Right forelimb (tissue), 1 donor: ENCODE data around the gene P2RY6.
A peak's percentile ranks its signal among the peaks of the same experiment; 100 is the strongest.
"Not testable (repeated sequence)": the region's sequence is repeated elsewhere in the genome, so short reads cannot be mapped to it uniquely, and the experiment has no call there.

Experiments used
- DNase-seq: peaks from one replicate; pipeline ENCODE4 v3.0.0-alpha.2; 2018

The P2RY6 gene

DNA sequence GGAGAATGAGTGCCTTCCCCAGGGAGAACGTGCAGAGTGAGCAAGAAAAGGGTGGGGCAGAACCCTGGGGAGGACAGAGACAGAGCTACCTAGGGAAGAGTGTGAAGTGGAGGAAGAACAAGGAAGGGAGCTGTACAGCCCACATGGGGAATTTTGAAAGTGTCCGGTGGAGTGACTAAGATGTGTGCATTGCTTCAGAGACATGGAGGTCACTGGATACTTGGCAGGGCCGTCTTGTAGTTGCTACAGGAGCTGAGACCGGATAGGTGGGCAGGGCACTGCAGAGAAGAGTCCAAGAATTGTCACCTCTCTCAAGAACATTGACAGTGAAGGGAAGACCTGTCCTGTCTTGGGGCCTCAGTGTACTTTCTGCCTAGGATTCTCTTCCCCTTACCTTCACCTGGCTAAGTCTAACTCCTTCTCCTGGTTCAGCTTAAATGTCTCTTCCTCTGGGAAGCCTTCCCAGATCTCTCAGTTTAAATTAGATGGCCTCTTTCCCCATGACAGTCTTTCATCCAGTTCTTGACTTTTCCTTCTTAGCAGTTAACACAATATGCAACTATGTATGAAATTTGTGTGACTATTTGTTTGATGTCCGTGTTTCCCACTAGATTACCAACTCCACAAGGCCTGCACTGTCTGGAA lies 9.2 kb upstream of the P2RY6 start:
- DNase-seq: peak; percentile 5

- DNase-seq: peak; percentile 17
Measured at GRCh38 chr11:73263640-73264039, 8.5 kb upstream of the P2RY6 start.

GRCh38 chr11:73265278-73265810 lies 6.8 kb upstream of the P2RY6 start:
- DNase-seq: peak; percentile 12

DNA sequence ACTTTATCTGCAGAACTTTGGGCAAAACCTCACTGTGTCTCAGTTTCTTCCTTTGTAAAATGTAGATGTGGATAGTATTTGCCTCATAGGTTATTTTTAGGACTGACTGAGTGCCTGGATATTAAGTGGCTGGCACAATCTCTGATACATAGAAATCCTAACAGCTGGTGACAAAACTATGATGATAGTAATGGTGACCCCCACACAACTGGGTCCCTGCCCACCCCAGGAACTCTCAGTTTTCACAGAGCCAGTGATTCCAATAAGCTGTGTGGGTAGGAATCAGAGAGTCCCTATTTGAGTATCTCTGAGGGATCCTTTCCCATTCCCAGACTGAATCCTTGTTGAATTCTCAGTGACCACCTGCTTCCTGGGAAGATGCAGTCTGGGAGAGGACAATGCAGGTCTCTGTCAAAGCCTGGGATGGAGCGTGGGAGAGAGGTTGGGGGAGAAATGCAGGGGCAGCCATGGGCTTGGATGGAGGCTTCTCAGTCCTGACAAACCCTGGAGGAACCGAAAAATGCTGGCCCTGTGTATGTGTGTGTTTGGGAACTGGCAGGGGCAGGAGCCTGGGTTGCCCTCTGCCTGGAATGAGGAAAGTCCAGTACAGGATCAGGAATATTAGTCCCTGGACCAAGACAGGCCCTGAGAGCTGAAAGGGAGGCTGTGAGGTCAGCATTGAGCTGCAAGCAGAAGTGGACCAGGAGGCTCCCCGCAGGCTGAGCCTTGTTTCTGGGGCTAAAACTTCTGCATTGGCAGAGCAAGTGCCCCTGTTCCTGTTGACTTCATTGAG lies 6.1 kb upstream of the P2RY6 start:
- peak; percentile 31 for DNase-seq

DNA sequence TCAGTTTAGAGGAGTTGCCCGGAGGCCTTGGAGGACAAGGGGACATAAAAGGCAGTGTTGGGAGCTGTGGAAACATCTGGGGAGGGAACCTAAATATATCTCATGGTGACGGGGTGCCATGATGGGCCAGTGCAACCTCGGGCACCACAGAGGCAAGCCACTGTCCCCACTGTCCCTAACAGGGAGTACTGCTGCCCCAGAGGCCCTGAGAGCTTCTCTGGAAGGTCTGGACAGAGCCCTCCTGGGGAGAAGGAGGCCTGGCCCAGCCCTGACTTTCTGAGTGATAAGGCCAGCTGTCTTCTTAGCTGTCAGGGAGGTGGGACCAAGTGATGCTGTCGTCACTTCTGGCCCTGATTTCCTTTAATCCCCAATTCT lies 5.5 kb upstream of the P2RY6 start:
- DNase-seq: peak; percentile 35

DNA sequence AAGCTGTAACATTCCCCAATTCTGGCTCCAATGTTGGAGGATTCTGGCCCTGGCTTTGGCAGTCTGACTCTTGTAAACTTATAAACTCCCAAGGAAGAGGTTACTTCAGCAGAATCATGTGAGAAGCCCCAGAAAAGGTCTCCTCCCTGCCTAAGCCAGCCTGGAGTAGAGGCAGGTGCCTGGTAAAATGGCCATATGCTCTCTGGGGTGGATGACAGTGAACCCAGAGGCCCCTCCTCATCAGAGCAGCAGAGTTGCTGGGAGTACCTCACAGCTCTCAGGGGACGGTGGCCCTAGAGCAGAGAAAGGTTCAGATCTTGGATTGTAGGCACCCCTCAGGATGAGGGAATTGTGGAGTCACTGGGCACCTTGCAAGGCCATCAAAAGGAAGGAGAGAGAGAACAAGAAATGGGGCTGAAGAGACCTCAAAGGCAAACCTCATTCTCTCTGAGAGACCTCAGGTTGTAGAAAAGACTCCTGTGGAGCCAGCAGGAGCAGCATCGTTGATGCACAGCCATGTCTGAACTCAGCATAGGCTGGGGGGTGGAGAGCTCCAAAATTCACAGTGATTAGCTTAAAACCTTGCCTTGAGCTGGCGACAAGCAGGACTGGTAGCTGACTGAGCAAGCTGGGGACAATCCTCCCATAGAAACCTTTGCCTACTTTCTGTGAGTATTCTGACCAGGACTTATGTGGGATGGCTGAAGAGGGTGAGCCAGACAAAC lies 4.9 kb upstream of the P2RY6 start:
- peak; percentile 19 for DNase-seq

DNA sequence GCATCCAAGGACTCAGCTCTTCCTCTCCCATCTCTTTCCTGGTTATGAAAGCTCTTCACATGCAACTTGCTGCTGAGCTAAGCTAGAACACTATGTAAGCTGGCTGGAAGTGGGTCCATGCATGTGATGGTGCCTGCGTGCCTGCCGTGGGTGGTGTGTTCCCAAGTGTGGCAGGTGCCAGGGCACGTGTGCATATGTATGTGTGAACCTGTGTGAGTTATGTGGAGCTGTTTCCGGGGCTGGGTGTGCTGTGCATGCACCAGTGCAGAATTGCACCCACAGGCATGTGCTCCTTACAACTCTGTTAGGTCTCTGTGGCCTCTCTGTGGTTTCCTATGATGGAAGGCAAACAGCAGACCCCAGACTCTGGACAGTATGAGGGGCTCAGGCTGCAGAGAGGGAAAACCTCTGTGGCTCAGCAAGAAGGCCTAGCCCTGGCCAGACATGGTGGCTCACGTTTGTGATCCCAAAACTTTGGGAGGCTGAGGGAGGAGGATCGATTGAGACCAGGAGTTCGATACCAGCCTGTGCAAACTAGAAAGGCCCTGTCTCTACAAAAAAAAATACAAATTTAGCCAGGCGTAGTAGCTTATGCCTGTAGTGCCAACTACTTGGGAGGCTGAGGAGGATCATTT lies 4.1 kb upstream of the P2RY6 start:
- DNase-seq: peak; percentile 24

DNA sequence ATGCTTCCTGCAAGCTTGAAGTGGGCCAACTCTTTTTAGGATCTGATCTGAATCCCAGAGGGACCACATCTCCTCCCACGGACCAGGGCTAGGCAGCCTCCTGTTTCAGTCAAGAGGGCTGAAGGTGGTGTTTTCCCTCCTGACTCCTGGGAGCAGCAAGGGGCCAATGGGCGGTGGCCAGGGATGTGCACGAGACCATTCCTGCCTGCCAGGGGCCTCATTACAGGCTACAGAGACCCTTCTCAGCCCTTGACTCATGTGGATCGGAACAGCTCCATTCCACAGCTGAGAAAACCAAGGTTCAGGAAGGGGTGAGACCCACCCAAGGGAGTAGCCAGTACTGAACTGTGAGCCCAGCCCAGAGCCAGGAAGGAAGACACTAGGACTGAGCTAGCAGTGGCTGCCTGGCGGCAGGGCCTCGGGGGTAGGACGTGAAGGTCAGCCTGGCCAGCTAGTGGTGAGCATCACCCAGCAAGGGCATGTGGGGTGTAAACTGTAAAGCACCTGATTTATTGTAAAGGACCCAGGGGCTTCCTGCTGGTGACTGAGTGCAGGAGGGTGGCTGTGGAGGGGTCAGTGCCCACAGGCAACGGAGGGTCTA lies 3.4 kb upstream of the P2RY6 start:
- peak; percentile 18 for DNase-seq

DNA sequence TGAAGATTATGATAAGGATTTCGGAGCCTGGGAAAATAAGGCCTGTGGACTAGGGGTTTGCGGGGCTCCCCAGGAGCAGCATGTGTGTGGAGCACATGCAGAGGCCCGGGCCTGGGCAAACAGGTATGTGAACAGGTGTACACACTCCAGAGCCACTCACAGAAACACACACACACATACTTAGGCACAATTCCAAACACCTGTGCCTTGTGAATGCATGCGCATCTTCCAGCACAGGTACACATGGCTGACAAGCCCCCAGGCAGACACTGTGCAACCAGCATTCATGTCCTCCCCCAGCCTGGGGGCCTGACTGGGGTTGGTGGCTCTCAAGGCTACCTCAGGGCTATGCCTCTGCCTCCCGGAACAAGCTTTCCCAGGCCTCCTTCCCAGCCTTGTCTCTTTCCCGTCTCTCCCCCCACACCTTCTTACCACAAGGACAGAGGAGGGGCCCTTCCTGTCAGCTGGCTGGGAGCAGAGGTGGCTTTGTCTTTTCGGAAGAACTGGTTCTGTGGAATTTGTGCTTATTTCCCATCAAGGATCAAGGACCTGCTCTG lies 2.6 kb upstream of the P2RY6 start:
- DNase-seq: peak; percentile 30

DNA sequence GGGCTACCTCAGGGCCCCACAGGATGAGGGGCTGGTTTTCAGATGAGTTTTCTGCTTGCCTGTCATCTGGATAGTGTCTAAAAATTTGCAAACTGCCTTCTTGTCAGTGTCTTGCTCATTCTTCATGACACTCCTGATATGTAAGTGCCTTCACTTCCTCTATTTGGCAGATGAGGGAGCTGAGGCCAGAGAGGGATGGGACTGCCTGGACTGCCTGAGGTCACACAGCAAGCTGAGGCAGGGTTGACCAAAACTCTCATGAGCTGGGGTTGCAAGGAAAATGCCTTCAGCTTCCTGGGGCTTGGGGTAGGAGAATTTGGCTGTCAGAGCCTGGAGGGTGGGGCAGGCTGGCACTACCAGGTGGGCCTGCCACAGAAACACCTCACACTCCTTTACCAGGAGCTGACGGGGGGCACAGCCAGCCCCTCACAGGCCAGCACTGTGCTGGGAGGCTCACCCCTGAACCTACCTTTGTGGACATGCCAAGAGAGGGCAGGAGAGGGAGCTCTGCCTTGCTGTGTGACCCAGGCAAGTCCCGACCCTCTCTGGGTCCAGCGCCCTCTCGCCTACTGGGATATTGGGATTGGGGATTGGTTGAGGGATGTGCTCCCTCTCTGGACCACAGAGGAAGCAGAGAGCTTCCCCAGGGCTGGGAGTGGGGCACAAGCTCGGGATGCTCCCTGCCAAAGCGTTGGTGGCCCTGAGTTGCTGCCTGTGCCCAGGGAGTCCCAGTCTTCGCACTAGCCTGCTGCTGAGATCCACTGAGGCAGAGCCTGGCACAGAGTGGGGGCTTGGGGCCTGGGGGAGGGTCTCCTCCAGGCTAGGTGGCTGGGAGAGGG lies 1.9 kb upstream of the P2RY6 start:
- DNase-seq: peak; percentile 18

DNA sequence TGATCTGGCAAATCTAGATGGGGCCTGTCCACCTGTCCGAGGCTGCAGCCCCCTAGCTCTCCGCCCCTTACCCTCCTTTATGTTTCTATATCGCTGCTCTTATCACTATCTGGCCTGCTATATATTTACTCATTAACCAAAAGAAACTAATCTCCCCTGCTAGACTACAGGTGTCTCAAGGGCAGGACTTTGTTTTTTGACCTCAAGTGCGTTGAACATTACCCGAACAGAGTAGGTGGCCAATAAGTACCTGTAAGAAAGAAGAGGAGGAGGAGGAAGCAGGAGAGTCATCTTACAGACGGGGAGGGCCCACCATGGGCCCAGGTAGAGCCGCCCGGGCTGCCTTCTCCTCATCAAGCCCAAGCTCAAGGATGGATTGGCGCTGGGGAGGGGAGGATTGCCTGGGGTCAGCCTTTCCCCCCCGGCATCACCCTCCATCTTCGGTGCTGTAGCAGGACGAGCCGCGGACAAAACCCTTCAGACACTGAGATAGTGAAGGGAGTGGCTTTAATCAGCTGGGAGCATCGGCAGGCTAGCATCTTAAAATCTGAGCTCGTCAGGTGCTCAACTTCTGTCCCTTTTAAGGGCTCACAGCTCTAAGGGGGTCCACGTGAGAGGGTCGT lies 1.2 kb upstream of the P2RY6 start:
- DNase-seq: peak; percentile 9

- peak; percentile 24 for DNase-seq
Measured at GRCh38 chr11:73271478-73271865, 666 bp upstream of the P2RY6 start.

DNA sequence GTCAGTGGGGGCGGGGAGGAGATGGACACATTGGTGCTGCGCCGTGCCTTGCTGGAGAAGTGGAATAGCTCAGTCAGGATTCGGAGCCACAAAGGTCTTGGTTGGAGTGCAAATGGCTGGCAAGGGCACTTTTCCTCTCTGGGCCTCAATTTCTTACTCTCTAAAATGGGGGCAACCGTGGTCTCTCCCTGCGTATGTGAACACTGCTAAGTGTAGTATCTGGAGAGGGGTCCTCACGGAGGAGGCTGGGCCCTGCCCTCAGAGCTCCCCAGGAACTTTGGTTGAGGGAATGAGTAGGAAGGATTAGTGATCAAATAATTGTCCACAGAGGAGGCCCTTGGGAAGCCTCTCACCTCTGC lies 521 bp downstream of the P2RY6 start:
- no peak for DNase-seq

GRCh38 chr11:73273222-73273895 lies 1.2 kb downstream of the P2RY6 start:
- DNase-seq: peak; percentile 22

- DNase-seq: not testable (repeated sequence)
Measured at GRCh38 chr11:73274191-73274590, 2.1 kb downstream of the P2RY6 start.

DNA sequence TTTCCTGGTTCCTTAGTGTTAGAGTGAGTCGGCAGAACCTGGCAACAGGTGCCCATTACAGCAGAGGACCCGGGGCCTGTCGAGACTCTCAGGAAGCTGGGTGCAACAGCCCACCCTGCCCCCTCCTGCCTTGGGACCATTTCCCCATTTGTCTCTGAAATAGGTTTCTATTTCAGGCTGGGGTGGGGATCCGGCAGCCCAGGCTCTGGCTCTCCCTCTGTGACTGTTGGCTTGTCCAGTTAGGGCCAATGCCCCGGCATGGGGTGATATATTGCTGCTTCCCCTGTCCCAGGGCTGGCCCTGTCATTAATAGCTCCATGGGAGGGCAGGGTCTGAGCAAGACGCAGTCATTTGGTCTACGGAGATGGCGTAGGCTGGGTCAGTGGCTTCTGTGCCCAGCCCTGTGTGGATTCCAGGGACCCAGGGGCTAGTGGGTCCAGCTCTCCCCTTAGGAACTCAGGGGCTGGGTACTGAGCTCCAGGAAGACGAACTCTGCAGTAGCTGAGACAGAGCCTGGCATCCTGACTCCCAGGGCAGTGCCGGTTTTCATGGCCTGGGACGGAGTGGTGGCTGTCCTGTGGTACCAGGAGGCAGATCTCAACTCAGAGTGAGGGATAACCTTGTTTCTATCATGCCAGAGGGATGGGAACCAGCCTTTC lies 2.7 kb downstream of the P2RY6 start:
- peak; percentile 35 for DNase-seq

GRCh38 chr11:73275381-73275750 lies 3.2 kb downstream of the P2RY6 start:
- DNase-seq: peak; percentile 32

- peak; percentile 5 for DNase-seq
Measured at GRCh38 chr11:73277467-73277866, 5.3 kb downstream of the P2RY6 start.

DNA sequence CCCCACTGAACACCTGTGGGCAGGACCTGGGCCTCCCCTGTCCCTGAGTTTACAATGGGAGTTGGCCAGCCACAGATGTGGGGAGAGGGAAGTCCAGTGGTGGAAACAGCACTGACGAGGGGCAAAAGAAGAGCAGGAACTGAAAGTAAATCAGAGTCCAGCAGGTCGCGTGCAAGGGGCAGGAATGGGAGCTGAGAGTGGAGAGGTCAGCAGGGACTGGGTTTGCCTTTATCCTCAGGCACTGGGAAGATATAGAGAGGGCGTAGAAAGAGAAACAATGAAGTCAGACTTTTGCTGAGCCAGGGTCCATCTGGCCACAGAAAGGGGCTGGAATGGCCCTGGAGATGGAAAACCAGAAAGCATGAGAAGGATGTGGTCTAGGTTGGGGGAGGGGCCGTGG lies 8.5 kb downstream of the P2RY6 start:
- no peak for DNase-seq

DNA sequence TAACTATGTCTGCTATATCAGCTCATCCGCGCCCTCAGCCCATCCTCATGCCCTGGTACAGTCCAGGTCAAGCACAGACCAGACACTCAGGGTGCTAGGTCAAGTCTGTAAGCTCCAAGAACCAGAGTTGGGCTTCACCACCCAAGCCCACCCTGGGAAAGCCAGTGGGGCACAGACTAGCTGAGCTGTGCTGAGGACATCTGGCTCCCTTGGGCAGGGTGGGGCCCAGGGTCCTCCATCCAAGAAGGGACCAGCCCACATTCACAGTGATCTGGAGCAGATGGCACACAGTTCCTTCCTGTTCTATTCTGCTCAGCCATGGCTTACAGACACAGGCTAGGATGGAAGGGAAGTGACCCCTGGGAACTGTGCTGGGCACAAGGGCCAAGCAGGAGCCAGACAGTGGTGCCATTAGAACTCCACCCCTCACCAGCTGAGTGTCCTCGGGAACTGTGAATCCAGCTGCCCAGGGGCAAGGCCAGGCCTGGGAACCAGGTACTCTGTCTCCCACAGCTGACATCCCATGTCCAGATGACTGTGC lies 9.1 kb downstream of the P2RY6 start:
- DNase-seq: no peak
